Hepatocyte (in vitro differentiated cells): ENCODE data around the gene PRELP. TPM values are rescaled to one million over a fixed set of nuclear protein-coding genes. Genes with fewer than 3 reads are reported as not detected.

Experiments used
- DNase-seq: peaks from one replicate; pipeline ENCODE4 v3.0.0-alpha.2; 2016; ENCODE audit warnings: low spot score
- H2AFZ ChIP-seq: fragments of 200-600 bp; sonication (generic); 2 replicates; pipeline ENCODE4 v1.6.0; 2016; ENCODE audit warnings: antibody characterized with exemption, mild to moderate bottlenecking
- H3K27ac ChIP-seq: fragments of 200-600 bp; sonication (generic); 2 replicates; pipeline ENCODE4 v1.5.1; 2016; ENCODE audit warnings: mild to moderate bottlenecking
- H3K27me3 ChIP-seq: fragments of 200-600 bp; sonication (generic); 2 replicates; pipeline ENCODE4 v1.6.1; 2016
- H3K36me3 ChIP-seq: fragments of 200-600 bp; sonication (generic); replicated peaks from 2 replicates; pipeline ENCODE4 v1.5.1; 2016; ENCODE audit warnings: low read depth; ENCODE audit not compliant: insufficient read depth
- H3K4me1 ChIP-seq: fragments of 200-600 bp; sonication (generic); 2 replicates; pipeline ENCODE4 v1.5.1; 2016; ENCODE audit warnings: mild to moderate bottlenecking, moderate library complexity; ENCODE audit not compliant: insufficient read depth
- H3K4me2 ChIP-seq: fragments of 200-600 bp; sonication (generic); 2 replicates; pipeline ENCODE4 v1.6.0; 2016
- H3K4me3 ChIP-seq: fragments of 200-600 bp; sonication (generic); 2 replicates; pipeline ENCODE4 v1.5.1; 2016; ENCODE audit warnings: mild to moderate bottlenecking
- H3K79me2 ChIP-seq: fragments of 200-600 bp; sonication (generic); 2 replicates; pipeline ENCODE4 v1.6.0; 2017; ENCODE audit warnings: mild to moderate bottlenecking
- H3K9me2 ChIP-seq: fragments of 200-600 bp; sonication (generic); replicated peaks from 2 replicates; pipeline ENCODE4 v1.6.0; 2017; ENCODE audit warnings: mild to moderate bottlenecking; ENCODE audit not compliant: insufficient read depth
- H3K9me3 ChIP-seq: fragments of 200-600 bp; sonication (generic); 2 replicates; pipeline ENCODE4 v1.5.1; 2016; ENCODE audit warnings: low read depth, mild to moderate bottlenecking
- H4K20me1 ChIP-seq: fragments of 200-600 bp; sonication (generic); 2 replicates; pipeline ENCODE4 v1.6.0; 2016; ENCODE audit warnings: mild to moderate bottlenecking; ENCODE audit not compliant: insufficient read depth, poor library complexity, severe bottlenecking
- EZH2 ChIP-seq: fragments of 200-600 bp; sonication (generic); IDR thresholded peaks from 2 replicates; pipeline ENCODE4 v1.6.1; 2016; ENCODE audit warnings: antibody characterized with exemption, mild to moderate bottlenecking, borderline replicate concordance
- EZH2phosphoT487 ChIP-seq: fragments of 200-600 bp; sonication (generic); IDR thresholded peaks from one replicate; pipeline ENCODE4 v1.6.1; 2018; ENCODE audit warnings: antibody characterized with exemption, mild to moderate bottlenecking, low read depth, moderate library complexity; ENCODE audit not compliant: unreplicated experiment, severe bottlenecking
- WGBS: methylation state at CpG from one replicate; pipeline ENCODE4 v1.1.6; 2016; ENCODE audit warnings: low lambda C conversion rate; ENCODE audit errors: missing lambda C conversion rate; 5-methylcytosine and 5-hydroxymethylcytosine counted together
- polyA plus RNA-seq: library from polyadenylated mRNA; unstranded; fragments of >200 nt; fragmentation: Nextera tagmentation; extraction: Ambion mirVana; gene quantifications from 2 replicates; pipeline ENCODE4 v1.2.1, GENCODE V29; 2016
- total RNA-seq: library from RNA; depleted of rRNA; stranded (reverse); fragments of >200 nt; gene quantifications from 2 replicates; pipeline ENCODE4 v1.2.3, GENCODE V29; 2014
- TF ChIP-seq, protein P1 (sequence below): fragments of 200-600 bp; sonication (generic); IDR thresholded peaks from 2 replicates; pipeline ENCODE4 v1.5.1; 2016; ENCODE audit warnings: antibody characterized with exemption, mild to moderate bottlenecking; ENCODE audit not compliant: poor library complexity

PRELP gene
- total and polyA plus RNA-seq, 2 experiments from 2014 or later = 0.83 to 10.8 TPM

DNA sequence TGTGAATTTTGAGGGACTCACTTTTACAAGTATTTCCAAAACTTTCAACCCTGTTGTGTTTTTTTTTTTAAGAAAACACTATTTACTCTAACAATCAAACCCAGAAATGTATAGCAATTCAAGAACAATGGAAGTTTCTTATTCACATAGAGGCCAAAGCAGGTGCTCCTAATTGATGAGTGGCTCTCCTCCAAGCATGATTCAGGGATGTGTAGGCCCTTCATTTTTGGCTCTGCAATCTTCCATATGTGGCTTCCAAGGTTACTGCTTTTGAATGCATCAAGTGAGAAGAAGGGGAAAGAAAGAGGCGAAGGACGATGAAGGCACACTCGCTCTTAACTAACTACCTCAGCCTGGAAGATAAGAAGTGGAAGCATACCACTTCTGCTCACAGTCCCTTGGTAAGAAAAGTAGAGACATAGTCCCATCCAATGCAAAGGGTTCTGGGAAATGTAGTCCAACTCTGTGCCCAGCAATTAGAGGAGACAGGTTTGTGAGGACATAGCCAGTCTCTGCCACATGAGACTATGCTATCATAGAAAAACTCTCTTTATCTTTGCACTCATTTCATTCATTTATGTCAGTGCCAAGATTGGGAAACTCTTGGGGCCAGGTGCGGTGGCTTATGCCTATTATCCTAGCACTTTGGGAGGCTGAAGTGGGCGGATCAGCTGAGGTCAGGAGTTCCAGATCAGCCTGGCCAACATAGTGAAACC is 64.4 kb downstream of the PRELP start:
- Histone ChIP-seq H3K9me3 (no peaks in the 10 kb centered on the region), H3K4me2 (no peak overlapping the region), H3K36me3 (no peaks in the 10 kb centered on the region), H3K4me1 (peaks cover 40% of the 10 kb centered on the region), H3K27ac (no peak overlapping the region), H4K20me1 (no peaks in the 10 kb centered on the region), H3K9me2 (no peaks in the 10 kb centered on the region), H3K27me3 (no peaks in the 10 kb centered on the region), H3K4me3 (no peak overlapping the region), H2AFZ (no peak overlapping the region), H3K79me2 (no peaks in the 10 kb centered on the region)
- TF ChIP-seq, protein P1, sequence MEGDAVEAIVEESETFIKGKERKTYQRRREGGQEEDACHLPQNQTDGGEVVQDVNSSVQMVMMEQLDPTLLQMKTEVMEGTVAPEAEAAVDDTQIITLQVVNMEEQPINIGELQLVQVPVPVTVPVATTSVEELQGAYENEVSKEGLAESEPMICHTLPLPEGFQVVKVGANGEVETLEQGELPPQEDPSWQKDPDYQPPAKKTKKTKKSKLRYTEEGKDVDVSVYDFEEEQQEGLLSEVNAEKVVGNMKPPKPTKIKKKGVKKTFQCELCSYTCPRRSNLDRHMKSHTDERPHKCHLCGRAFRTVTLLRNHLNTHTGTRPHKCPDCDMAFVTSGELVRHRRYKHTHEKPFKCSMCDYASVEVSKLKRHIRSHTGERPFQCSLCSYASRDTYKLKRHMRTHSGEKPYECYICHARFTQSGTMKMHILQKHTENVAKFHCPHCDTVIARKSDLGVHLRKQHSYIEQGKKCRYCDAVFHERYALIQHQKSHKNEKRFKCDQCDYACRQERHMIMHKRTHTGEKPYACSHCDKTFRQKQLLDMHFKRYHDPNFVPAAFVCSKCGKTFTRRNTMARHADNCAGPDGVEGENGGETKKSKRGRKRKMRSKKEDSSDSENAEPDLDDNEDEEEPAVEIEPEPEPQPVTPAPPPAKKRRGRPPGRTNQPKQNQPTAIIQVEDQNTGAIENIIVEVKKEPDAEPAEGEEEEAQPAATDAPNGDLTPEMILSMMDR = no peak
- TF ChIP-seq EZH2 (no peak), EZH2phosphoT487 (no peak)
- no peak for DNase-seq
- 94% methylated on average over 5 of the region's 5 CpGs for WGBS

Other genes with a start within 250 kb of the PRELP start
- 0.20 and 0.93 TPM in 2 replicates for gene CHIT1, start 246.1 kb upstream of the PRELP start, total RNA-seq
- 0.30 and 1.1 TPM in 2 replicates for gene CHIT1, start 246.1 kb upstream of the PRELP start, polyA plus RNA-seq
- gene BTG2, start 170.3 kb upstream of the PRELP start, total RNA-seq = 192 and 197 TPM in 2 replicates
- gene BTG2, start 170.3 kb upstream of the PRELP start, polyA plus RNA-seq = 253 and 274 TPM in 2 replicates
- gene FMOD, start 124.7 kb upstream of the PRELP start, total RNA-seq = 118 and 132 TPM in 2 replicates
- 125 and 161 TPM in 2 replicates for gene FMOD, start 124.7 kb upstream of the PRELP start, polyA plus RNA-seq
- gene OPTC, start 18.3 kb downstream of the PRELP start, total RNA-seq = not detected in 2 replicates
- gene OPTC, start 18.3 kb downstream of the PRELP start, polyA plus RNA-seq = 0.28 TPM in 1 of 2 replicates, not detected in the other
- 60.6 and 64.0 TPM in 2 replicates for gene ATP2B4, start 151.0 kb downstream of the PRELP start, total RNA-seq
- 30.7 and 34.5 TPM in 2 replicates for gene ATP2B4, start 151.0 kb downstream of the PRELP start, polyA plus RNA-seq